Right lobe of liver (tissue), 6 donors: ENCODE measurements around the gene NBAS. TPM values are rescaled to one million over a fixed set of nuclear protein-coding genes. Genes with fewer than 3 reads are reported as not detected.

Source experiments
- ATAC-seq, 4 donors: fragments of 200-7000 bp; cut with Tn5 transposase; one replicate each; pipeline ENCODE4 v1.9.1; 2020; ENCODE audit warnings: mild to moderate bottlenecking in 4 of 4, moderate library complexity in 4 of 4
- DNase-seq, 3 donors: peaks; one replicate each; pipeline ENCODE4 v3.0.0-alpha.2; 2020
- H3K27ac ChIP-seq, 3 donors: fragments of 200-600 bp; one replicate each; pipeline ENCODE4 v1.8.0; 2022
- H3K27me3 ChIP-seq, 2 donors: fragments of 200-600 bp; one replicate each; pipeline ENCODE4 v1.8.0; 2022
- H3K36me3 ChIP-seq, 4 donors: fragments of 200-600 bp; sonication (generic) in 1 of 4; one replicate each; pipeline versions ENCODE4 v1.5.1 to v1.8.0; 2017 to 2022; ENCODE audit warnings: control low read depth in 1 of 4
- H3K4me1 ChIP-seq, 4 donors: fragments of 200-600 bp; sonication (generic) in 1 of 4; one replicate each; pipeline versions ENCODE4 v1.5.1 to v1.8.0; 2017 to 2022; ENCODE audit warnings: control low read depth in 1 of 4
- H3K4me3 ChIP-seq, 3 donors: fragments of 200-600 bp; one replicate each; pipeline ENCODE4 v1.8.0; 2022
- H3K9me3 ChIP-seq, 4 donors: fragments of 200-600 bp; sonication (generic) in 1 of 4; one replicate each; pipeline versions ENCODE4 v1.5.1 to v1.8.0; 2017 to 2022; ENCODE audit warnings: control low read depth in 1 of 4
- POLR2A ChIP-seq: fragments of 450-650 bp; IDR thresholded peaks from one replicate; pipeline ENCODE4 v1.6.1; 2017; ENCODE audit warnings: antibody characterized with exemption, mild to moderate bottlenecking
- WGBS: methylation state at CpG from one replicate; pipeline ENCODE4 v1.1.6; 2018; ENCODE audit warnings: low coverage, low lambda C conversion rate; ENCODE audit not compliant: insufficient coverage; ENCODE audit errors: missing lambda C conversion rate; 5-methylcytosine and 5-hydroxymethylcytosine counted together
- intact Hi-C, 2 donors: fragments of 100-400 bp; cut with DNase I; formaldehyde crosslinking; loops; one replicate each; pipeline versions ENCODE4 v1.11.2 to v1.14.1; 2022
- total RNA-seq, 6 experiments: library from RNA; depleted of rRNA in 2 of 6; stranded (reverse); fragments of >200 nt in 2 of 6; fragmentation: NEBNext Ultra II Directional in 3 of 6; extraction: Animal tissue kit (Norgen Biotek cat#: 25700) in 3 of 6; gene quantifications; one replicate each; pipeline versions ENCODE4 v1.1.0 to v1.2.4, GENCODE V29; 2016 to 2023
- TF ChIP-seq, protein P1 (sequence below), 4 donors: fragments of 200-600 bp in 3 of 4; fragments of 450-650 bp in 1 of 4; IDR thresholded peaks; one replicate each; pipeline versions ENCODE4 v1.5.1 to v1.8.0; 2016 to 2022; ENCODE audit warnings: antibody characterized with exemption in 4 of 4, mild to moderate bottlenecking in 2 of 4
- donor health status: DM: no; HTN: yes; CAD: no.
- donor health status: DM: no; HTN: no; CAD: no.
- donor health status: DM: no; HTN: no; CAD: no.
- donor health status: DM: no; HTN: yes; CAD: no.
- donor health status: DM: no; HTN: yes; CAD: no.

The NBAS gene
- total RNA-seq, 6 experiments from 2014 or later = 16.1 to 21.8 (median 18.5) TPM

DNA sequence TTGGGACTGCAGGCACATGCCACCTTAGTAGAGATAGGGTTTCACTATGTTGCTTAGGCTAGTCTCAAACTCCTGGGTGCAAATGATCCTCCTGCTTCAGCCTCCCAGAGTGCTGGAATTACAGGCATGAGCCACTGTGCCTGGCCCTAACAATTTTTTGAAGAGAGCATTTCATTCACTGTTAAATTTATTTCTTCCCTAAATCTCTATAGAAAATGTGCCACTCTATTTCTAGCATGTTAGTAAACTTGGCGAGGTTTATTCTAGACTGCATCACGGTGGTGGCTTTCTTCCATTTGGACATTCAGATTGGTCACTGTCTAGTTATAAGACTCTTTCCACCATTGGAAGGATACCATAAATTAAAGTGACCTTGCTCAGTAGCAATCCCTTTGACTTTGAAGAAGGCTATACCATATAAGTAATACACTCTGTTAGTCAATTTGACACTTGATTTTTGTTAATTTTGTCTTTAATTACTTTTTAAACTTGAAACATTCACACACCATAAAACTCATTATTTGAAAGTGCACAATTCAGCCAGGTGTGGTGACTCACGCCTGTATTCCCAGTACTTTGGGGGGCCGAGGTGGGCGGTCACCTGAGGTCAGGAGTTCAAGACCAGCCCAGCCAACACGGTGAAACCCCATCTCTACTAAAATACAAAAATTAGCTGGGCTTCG, 46.7 kb upstream of the NBAS start:
- no peak for DNase-seq
- WGBS = 94% methylated on average over 7 of the region's 7 CpGs

DNA sequence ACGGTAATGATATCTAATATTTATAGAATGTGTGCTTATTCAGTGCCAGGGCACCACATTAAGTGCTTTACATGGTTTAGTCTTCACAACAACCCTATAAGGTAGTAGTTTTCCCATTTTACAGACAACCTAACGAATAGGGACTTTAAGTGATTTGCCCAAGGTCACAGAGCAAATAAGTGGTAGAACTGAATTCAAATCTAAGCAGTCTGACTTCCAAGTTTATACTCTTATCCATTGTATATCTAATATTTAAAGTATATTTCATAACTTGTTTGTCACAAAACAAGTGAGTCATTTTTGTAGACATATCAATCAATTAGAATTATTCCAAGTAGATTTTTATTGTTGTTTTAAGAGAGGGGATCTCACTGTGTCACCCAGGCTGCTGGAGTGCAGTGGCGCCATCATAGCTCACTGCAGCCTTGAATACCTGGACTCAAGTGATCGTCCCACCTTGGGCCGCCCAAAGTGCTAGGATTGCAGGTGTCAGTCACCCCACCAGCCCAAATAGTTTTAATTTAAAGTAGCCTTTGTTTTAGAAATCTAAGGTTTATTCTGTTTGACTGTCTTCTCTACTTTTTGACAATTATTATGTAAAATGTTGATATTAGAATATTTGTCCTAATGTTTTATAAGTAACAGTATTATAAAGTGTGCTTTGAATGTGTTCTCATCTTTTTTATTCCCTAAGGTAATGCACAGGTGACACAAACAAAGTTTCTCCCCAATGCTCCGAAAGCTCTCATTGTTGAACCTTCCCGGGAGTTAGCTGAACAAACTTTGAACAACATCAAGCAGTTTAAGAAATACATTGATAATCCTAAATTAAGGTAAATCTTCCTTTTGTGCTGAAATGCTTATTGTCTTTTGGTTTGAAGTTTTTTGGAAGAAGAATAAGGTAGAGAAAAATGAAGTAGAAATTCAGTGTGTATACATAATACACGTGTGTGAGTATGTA, 45.6 kb upstream of the NBAS start:
- TF ChIP-seq, protein P1, sequence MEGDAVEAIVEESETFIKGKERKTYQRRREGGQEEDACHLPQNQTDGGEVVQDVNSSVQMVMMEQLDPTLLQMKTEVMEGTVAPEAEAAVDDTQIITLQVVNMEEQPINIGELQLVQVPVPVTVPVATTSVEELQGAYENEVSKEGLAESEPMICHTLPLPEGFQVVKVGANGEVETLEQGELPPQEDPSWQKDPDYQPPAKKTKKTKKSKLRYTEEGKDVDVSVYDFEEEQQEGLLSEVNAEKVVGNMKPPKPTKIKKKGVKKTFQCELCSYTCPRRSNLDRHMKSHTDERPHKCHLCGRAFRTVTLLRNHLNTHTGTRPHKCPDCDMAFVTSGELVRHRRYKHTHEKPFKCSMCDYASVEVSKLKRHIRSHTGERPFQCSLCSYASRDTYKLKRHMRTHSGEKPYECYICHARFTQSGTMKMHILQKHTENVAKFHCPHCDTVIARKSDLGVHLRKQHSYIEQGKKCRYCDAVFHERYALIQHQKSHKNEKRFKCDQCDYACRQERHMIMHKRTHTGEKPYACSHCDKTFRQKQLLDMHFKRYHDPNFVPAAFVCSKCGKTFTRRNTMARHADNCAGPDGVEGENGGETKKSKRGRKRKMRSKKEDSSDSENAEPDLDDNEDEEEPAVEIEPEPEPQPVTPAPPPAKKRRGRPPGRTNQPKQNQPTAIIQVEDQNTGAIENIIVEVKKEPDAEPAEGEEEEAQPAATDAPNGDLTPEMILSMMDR (IDR thresholded peaks at IDR 0.05) = no peak
- TF ChIP-seq POLR2A = no peak
- Histone ChIP-seq H3K27me3 (no peaks in the 10 kb centered on the region), H3K4me1 (no peaks in the 10 kb centered on the region), H3K9me3 (no peaks in the 10 kb centered on the region), H3K36me3 (peaks cover 7 to 82% (median 57%) of the 10 kb centered on the region in 4 donors), H3K27ac (no peak overlapping the region), H3K4me3 (no peak overlapping the region)
- intact Hi-C loops = no loop called here
- WGBS = 90% methylated on average over 6 of the region's 8 CpGs
- no peak for DNase-seq
- ATAC-seq = no peak

More for the DNA sequence above, 46.7 kb upstream of the NBAS start:
- no peaks in the 10 kb centered on the region for H3K27me3 ChIP-seq
- no peaks in the 10 kb centered on the region for H3K4me1 ChIP-seq
- H3K4me3 ChIP-seq = no peak overlapping the region
- intact Hi-C loops = no loop called here
- H3K27ac ChIP-seq = no peak overlapping the region
- TF ChIP-seq POLR2A = no peak
- TF ChIP-seq, protein P1 (IDR thresholded peaks at IDR 0.05) = no peak
- ATAC-seq = no peak
- H3K36me3 ChIP-seq = peaks cover 7 to 71% (median 50%) of the 10 kb centered on the region in 4 donors
- no peaks in the 10 kb centered on the region for H3K9me3 ChIP-seq

DNA sequence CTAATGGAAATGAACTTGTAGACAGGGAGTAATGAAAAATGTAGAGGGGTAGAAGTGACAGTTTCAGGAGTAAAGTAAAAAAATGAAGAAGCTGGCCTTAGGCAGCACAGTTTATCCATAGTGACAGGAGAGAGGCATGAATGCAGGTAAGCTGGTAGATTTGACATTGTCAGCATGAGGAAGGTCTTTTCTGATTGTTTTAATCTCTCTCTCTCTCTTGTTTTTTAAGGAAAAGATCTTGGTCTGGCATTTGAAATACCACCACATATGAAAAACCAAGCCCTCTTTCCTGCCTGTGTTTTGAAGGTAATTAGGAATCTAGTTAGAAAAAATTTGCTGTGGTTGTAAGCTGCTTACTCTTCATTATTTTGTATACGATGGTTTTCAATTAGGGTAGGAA, 44.6 kb upstream of the NBAS start:
- peaks cover 7 to 91% (median 64%) of the 10 kb centered on the region in 4 donors for H3K36me3 ChIP-seq
- no peaks in the 10 kb centered on the region for H3K9me3 ChIP-seq
- no peak overlapping the region for H3K27ac ChIP-seq
- H3K4me1 ChIP-seq = no peaks in the 10 kb centered on the region
- TF ChIP-seq, protein P1 (IDR thresholded peaks at IDR 0.05) = no peak
- no peak for TF ChIP-seq POLR2A
- 41% methylated on average over 1 of the region's 1 CpG for WGBS
- DNase-seq (no peak), ATAC-seq (no peak)
- H3K27me3 ChIP-seq = no peaks in the 10 kb centered on the region
- intact Hi-C loops = no loop called here
- H3K4me3 ChIP-seq = no peak overlapping the region

DNA sequence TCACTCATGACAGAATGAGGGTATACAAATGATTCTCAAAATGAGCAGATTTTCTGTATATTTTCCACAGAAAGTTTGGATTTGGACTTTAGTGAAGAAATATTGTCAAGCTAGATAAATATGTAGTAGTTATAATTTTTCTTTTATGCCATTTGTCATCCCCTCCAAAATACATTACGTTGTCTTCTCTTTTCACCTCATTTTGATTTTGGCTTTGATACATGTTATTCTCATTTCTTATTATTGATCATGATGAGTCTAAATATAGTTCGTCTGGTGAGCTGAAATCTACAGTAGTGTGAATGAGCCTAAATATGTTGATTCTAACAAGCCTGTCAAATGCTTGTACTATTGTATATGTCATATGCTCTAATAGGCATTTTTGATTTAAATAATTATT, 42.8 kb upstream of the NBAS start:
- Histone ChIP-seq H3K4me1 (no peaks in the 10 kb centered on the region), H3K9me3 (no peaks in the 10 kb centered on the region), H3K27ac (no peak overlapping the region), H3K27me3 (no peaks in the 10 kb centered on the region), H3K36me3 (peaks cover 7 to 100% (median 65%) of the 10 kb centered on the region in 4 donors), H3K4me3 (no peak overlapping the region)
- WGBS = 86% methylated on average over 2 of the region's 2 CpGs
- intact Hi-C loops = no loop called here
- TF ChIP-seq POLR2A = no peak
- TF ChIP-seq, protein P1 (IDR thresholded peaks at IDR 0.05) = no peak
- no peak for DNase-seq
- no peak for ATAC-seq
